EL (cell line): ENCODE measurements around the gene MYO1D.
A peak's percentile ranks its signal among the peaks of the same experiment; 100 is the strongest.
"Not testable (repeated sequence)": the region's sequence is repeated elsewhere in the genome, so short reads cannot be mapped to it uniquely, and the experiment has no call there.

ENCODE experiments used
- DNase-seq: peaks from one replicate; pipeline ENCODE4 v3.0.0-alpha.2; 2016

MYO1D gene

GRCh38 chr17:32482568-32483320 is 394.2 kb downstream of the MYO1D start:
- DNase-seq, result no peak

- DNase-seq, result no peak
These were observed 395.7 kb downstream of the MYO1D start for GRCh38 chr17:32481193-32481592.

GRCh38 chr17:32479074-32479617 is 397.8 kb downstream of the MYO1D start:
- no peak for DNase-seq

- no peak for DNase-seq
These were observed 399.7 kb downstream of the MYO1D start for GRCh38 chr17:32477220-32477619.

- DNase-seq, result no peak
These were observed 401.7 kb downstream of the MYO1D start for GRCh38 chr17:32475258-32475657.

- no peak for DNase-seq
These were observed 405.3 kb downstream of the MYO1D start for GRCh38 chr17:32471652-32472051.

GRCh38 chr17:32470405-32471167 is 406.3 kb downstream of the MYO1D start:
- no peak for DNase-seq

- DNase-seq, result no peak
These were observed 409.0 kb downstream of the MYO1D start for GRCh38 chr17:32467949-32468348.

- no peak for DNase-seq
These were observed 412.6 kb downstream of the MYO1D start for GRCh38 chr17:32464374-32464773.

GRCh38 chr17:32463304-32463703 is 413.6 kb downstream of the MYO1D start:
- no peak for DNase-seq

- peak; percentile 61 for DNase-seq
These were observed 414.9 kb downstream of the MYO1D start for GRCh38 chr17:32461853-32462617.

GRCh38 chr17:32461498-32461852 is 415.4 kb downstream of the MYO1D start:
- no peak for DNase-seq

- DNase-seq, result no peak
These were observed 416.9 kb downstream of the MYO1D start for GRCh38 chr17:32460054-32460453.

GRCh38 chr17:32458371-32458770 is 418.6 kb downstream of the MYO1D start:
- DNase-seq, result no peak

GRCh38 chr17:32453370-32453769 is 423.6 kb downstream of the MYO1D start:
- no peak for DNase-seq

- no peak for DNase-seq
These were observed 424.6 kb downstream of the MYO1D start for GRCh38 chr17:32452281-32452680.

GRCh38 chr17:32451879-32452278 is 425.0 kb downstream of the MYO1D start:
- no peak for DNase-seq

GRCh38 chr17:32450379-32450778 is 426.5 kb downstream of the MYO1D start:
- not testable (repeated sequence) for DNase-seq

GRCh38 chr17:32449963-32450362 is 427.0 kb downstream of the MYO1D start:
- no peak for DNase-seq

- DNase-seq, result no peak
These were observed 430.0 kb downstream of the MYO1D start for GRCh38 chr17:32446949-32447348.

GRCh38 chr17:32445971-32446370 is 431.0 kb downstream of the MYO1D start:
- no peak for DNase-seq

- no peak for DNase-seq
These were observed 431.4 kb downstream of the MYO1D start for GRCh38 chr17:32445497-32445896.

- DNase-seq, result peak; percentile 77
These were observed 431.9 kb downstream of the MYO1D start for GRCh38 chr17:32445074-32445415.
